NCI-H2196 treated with DMSO at 0.1 percent for 48 hours (cell line): ENCODE results near the gene WDR81.
A peak's percentile ranks its signal among the peaks of the same experiment; 100 is the strongest.

Source experiments
- DNase-seq: peaks from one replicate; lab custom pipeline; 2025; ENCODE audit not compliant: unreplicated experiment; lab: John Stamatoyannopoulos, UW

WDR81 gene

GRCh38 chr17:1776857-1777256 is 52.4 kb downstream of the WDR81 start:
- no peak for DNase-seq

GRCh38 chr17:1779571-1780131 is 55.1 kb downstream of the WDR81 start:
- no peak for DNase-seq

GRCh38 chr17:1782171-1782567 is 57.7 kb downstream of the WDR81 start:
- no peak for DNase-seq

- DNase-seq = no peak
These were observed 58.8 kb downstream of the WDR81 start for GRCh38 chr17:1783271-1783670.

- DNase-seq = peak; percentile 30
These were observed 59.5 kb downstream of the WDR81 start for GRCh38 chr17:1783834-1784611.

- DNase-seq = no peak
These were observed 61.4 kb downstream of the WDR81 start for GRCh38 chr17:1785930-1786329.

GRCh38 chr17:1786708-1787107 is 62.2 kb downstream of the WDR81 start:
- DNase-seq = no peak

GRCh38 chr17:1787301-1787902 is 62.9 kb downstream of the WDR81 start:
- DNase-seq = no peak
